Stimulated activated CD8-positive, alpha-beta memory T cell treated with anti-CD3 and anti-CD28 coated beads, Interleukin-4, amount 100 ng/mL, for 4 hours (primary cell): Measurements from ENCODE around the gene IQGAP2.

Source experiments
- DNase-seq, 2 donors: peaks; one replicate each; pipeline ENCODE4 v3.0.0-alpha.2; 2020; ENCODE audit warnings: low read depth in 2 of 2, low spot score in 1 of 2

IQGAP2 gene

GRCh38 chr5:76449606-76450005 lies 46.5 kb downstream of the IQGAP2 start:
- no peak for DNase-seq

GRCh38 chr5:76450054-76450453 lies 47.0 kb downstream of the IQGAP2 start:
- no peak for DNase-seq

- DNase-seq: no peak
Observed at GRCh38 chr5:76451031-76451701, 48.1 kb downstream of the IQGAP2 start.

GRCh38 chr5:76455531-76456133 lies 52.5 kb downstream of the IQGAP2 start:
- no peak for DNase-seq

- no peak for DNase-seq
Observed at GRCh38 chr5:76456258-76456657, 53.2 kb downstream of the IQGAP2 start.

GRCh38 chr5:76457674-76458485 lies 54.8 kb downstream of the IQGAP2 start:
- DNase-seq: no peak

GRCh38 chr5:76458486-76458830 lies 55.4 kb downstream of the IQGAP2 start:
- no peak for DNase-seq

- DNase-seq: no peak
Observed at GRCh38 chr5:76460104-76460503, 57.0 kb downstream of the IQGAP2 start.

GRCh38 chr5:76462097-76462667 lies 59.1 kb downstream of the IQGAP2 start:
- DNase-seq: no peak

GRCh38 chr5:76467216-76467615 lies 64.1 kb downstream of the IQGAP2 start:
- DNase-seq: no peak

- DNase-seq: no peak
Observed at GRCh38 chr5:76468635-76469425, 65.7 kb downstream of the IQGAP2 start.

- DNase-seq: no peak
Observed at GRCh38 chr5:76469656-76470290, 66.7 kb downstream of the IQGAP2 start.

GRCh38 chr5:76470976-76471375 lies 67.9 kb downstream of the IQGAP2 start:
- no peak for DNase-seq

GRCh38 chr5:76471406-76471805 lies 68.3 kb downstream of the IQGAP2 start:
- DNase-seq: no peak

- DNase-seq: no peak
Observed at GRCh38 chr5:76471987-76472334, 68.9 kb downstream of the IQGAP2 start.

- DNase-seq: no peak
Observed at GRCh38 chr5:76472335-76473008, 69.4 kb downstream of the IQGAP2 start.

- DNase-seq: no peak
Observed at GRCh38 chr5:76473009-76473336, 69.9 kb downstream of the IQGAP2 start.

GRCh38 chr5:76473661-76474060 lies 70.6 kb downstream of the IQGAP2 start:
- peak; percentile 36 to 49 for DNase-seq

GRCh38 chr5:76474377-76474776 lies 71.3 kb downstream of the IQGAP2 start:
- no peak for DNase-seq

GRCh38 chr5:76475385-76475784 lies 72.3 kb downstream of the IQGAP2 start:
- DNase-seq: no peak
